Measurements from ENCODE around the gene HNRNPM.
"Not testable (repeated sequence)": the region's sequence is repeated elsewhere in the genome, so short reads cannot be mapped to it uniquely, and the experiment has no call there.

Gene HNRNPM

GRCh38 chr19:8425331-8425730 lies 19.4 kb upstream of the HNRNPM start:
- in situ Hi-C loops (cut with MboI; ENCODE audit: low sequenced_read_pairs), result not testable (repeated sequence)

GRCh38 chr19:8426283-8426682 lies 18.5 kb upstream of the HNRNPM start:
- in situ Hi-C loops (cut with MboI; ENCODE audit: low sequenced_read_pairs), result no loop called here

DNA sequence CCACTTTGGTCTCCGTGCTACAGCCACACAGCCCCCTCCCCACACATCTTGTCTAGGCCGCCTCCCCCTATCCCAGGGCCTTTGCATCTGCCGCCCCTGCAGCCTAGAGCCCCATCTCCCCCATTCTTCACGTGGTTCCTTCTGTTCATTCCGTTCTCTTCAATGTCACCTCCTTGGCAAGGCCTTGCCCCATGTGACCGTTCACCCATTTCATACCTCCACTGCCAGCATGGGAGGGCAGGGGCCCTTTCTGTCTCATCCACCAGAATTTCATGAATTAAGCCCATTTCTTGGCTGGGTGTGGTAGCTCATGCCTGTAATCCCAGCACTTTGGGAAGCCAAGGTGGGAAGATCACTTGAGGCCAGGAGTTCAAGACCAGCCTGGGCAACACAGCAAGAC lies 15.7 kb upstream of the HNRNPM start:
- in situ Hi-C loops (cut with MboI; ENCODE audit: low sequenced_read_pairs), result no loop called here

DNA sequence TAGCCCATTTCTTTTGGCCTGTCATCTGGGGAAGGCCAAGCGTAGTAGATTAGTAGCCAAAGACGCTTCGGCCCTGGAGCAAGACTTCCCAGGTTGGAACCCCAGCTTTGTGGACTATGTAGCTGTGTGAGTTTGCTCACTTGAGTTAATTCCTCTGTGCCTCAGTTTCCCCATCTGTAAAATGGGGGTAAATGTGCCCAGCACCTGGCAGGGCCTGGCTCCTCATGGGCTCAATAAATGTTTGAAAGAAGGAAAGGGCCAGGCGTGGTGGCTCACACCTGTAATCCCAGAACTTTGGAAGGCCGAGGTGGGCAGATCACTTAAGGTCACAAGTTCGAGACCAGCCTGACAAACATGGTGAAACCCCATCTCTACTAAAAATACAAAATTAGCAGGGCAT lies 14.9 kb upstream of the HNRNPM start:
- in situ Hi-C loops (cut with MboI; ENCODE audit: low sequenced_read_pairs), result no loop called here

DNA sequence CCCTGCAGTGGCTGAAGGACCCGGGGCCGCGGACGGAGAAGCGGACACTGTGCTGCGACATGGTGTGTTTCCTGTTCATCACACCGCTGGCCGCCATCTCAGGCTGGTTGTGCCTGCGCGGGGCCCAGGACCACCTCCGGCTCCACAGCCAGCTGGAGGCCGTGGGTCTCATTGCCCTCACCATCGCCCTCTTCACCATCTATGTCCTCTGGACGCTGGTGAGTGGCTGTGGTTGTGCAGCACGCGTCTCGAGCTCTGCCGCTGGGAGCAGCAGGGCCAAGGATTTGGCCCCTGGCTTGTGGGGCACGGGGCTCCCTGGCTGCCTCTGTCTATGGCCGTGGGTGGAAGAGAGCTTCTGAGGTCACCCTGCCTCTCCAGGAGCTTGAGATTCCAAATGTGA lies 14.1 kb upstream of the HNRNPM start:
- in situ Hi-C loops (cut with MboI; ENCODE audit: low sequenced_read_pairs), result no loop called here

DNA sequence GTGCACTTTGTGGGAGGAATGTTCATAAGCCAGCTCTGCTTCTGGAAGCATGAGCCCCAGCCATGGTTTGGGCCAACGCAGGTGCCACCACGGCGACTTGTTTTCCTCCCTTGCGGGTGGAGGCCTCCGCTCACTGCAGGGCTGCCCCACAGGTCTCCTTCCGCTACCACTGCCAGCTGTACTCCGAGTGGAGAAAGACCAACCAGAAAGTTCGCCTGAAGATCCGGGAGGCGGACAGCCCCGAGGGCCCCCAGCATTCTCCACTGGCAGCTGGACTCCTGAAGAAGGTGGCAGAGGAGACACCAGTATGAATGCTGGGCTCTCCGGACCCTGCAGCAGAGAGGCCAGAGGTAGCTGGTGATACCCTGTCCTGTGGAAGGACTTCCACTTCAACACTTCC lies 6.5 kb upstream of the HNRNPM start:
- in situ Hi-C loops (cut with MboI; ENCODE audit: low sequenced_read_pairs), result no loop called here

- in situ Hi-C loops (cut with MboI; ENCODE audit: low sequenced_read_pairs), result no loop called here
Measured at GRCh38 chr19:8441725-8442544, 2.8 kb upstream of the HNRNPM start.

GRCh38 chr19:8444140-8444676 lies 567 bp upstream of the HNRNPM start:
- in situ Hi-C loops (cut with MboI; ENCODE audit: low sequenced_read_pairs), result not testable (repeated sequence)

DNA sequence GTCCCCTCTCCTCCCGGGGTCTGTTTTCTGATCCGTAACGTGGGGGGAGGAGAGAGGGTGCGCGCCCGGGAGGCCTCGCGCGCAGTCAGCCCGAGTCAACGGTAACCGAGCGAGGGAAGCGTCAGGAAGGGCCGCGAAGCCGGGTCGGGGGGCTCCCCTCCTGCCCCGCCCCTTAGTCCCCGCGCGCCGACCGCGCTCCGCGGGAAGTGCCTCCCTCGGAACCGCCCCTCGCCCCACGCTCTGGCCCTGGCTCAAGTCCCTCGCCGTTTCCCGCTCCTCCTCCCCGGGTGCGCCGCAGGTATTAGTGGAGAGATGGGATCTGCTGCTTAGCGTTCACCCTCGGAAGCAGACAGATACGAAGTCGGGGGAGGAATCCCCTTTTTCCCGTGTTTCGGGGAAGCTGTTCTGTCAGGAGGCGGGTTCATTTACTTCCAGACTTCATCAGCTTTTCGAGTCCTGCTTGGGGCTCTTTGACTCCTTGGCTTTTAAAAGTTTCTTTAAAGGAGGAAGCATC lies 770 bp downstream of the HNRNPM start:
- in situ Hi-C loops (cut with MboI; ENCODE audit: low sequenced_read_pairs), result no loop called here

DNA sequence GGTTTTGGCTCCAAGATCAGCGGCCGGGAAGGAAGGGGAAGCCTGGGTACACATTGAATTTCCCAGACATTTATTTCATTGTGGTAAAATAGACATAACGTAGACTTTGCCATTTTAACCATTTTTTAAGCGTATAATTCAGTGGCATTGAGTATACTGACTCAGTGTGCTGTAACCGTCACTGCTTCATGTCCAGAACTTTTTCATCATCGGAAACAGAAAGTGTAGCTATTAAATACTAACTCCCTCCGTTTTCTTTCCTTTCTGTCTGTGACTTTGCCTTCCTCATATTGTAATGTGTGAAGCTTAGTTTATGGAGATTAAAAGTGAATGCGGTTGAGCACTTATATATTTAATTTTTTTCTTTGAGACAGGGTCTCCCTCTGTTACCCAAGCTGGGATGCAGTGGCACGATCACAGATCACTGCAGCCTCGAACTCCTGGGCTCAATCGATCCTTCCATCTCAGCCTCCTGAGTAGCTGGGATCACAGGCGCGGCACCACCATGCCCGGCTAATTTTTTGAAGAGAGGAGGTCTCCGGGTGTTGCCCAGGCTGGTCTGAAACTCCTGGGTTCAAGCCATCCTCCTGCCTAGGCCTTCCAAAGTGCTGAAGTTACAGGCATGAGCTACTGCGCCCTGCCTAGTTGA lies 1.4 kb downstream of the HNRNPM start:
- in situ Hi-C loops (cut with MboI; ENCODE audit: low sequenced_read_pairs), result no loop called here

DNA sequence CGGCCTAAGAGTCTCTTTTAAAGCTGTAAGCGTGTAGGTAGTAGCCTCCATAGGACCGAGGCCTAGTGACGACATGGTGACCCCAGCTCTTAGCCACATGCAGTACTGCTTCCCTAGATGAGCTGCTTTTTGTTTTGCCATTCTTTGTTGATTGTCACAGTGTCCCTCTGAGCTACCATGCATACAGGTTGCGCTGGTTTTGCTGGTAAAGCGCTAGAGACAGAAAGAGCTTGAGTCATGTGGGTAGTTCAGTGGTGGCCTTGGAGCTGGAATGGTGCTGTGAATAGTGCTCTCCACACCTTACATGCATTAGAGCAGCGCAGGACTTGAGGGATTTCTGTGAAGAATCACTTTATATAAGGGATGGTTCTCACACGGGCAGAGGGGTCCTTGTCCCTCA lies 5.1 kb downstream of the HNRNPM start:
- in situ Hi-C loops (cut with MboI; ENCODE audit: low sequenced_read_pairs), result no loop called here

GRCh38 chr19:8451377-8451776 lies 6.6 kb downstream of the HNRNPM start:
- in situ Hi-C loops (cut with MboI; ENCODE audit: low sequenced_read_pairs), result no loop called here

- in situ Hi-C loops (cut with MboI; ENCODE audit: low sequenced_read_pairs), result no loop called here
Measured at GRCh38 chr19:8451885-8452284, 7.1 kb downstream of the HNRNPM start.

DNA sequence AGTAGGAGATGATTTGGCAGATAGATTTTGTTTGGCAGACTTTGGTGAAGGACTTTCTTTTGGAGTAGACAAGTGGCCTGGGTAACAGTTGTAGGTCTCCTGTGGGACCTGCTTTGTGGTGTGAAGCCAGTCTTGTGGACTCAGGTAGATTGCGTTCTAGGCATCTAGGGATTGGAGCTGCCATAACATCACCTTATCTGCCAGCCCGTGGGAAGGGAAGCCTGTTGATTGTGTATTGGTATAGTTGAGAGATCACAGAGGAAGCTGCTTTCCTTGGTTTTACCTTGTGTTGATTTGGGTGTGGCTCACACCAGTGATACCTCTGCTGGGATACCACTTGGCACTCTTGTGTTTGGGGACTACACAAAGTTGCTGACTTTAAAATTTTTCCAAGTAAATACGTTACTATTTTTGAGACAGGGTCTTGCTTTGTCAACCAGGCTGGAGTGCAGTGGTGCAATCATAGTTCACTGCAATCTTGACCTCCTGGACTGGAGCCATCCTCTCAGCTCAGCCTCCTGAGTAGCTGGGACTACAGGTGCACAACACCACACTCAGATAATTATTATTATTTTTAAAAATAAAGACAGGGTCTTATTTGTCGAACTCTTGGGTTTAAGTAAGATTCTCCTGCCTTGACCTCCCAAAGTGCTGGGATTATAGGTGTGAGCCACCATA lies 7.8 kb downstream of the HNRNPM start:
- in situ Hi-C loops (cut with MboI; ENCODE audit: low sequenced_read_pairs), result no loop called here

- in situ Hi-C loops (cut with MboI; ENCODE audit: low sequenced_read_pairs), result no loop called here
Measured at GRCh38 chr19:8453616-8454015, 8.8 kb downstream of the HNRNPM start.

- in situ Hi-C loops (cut with MboI; ENCODE audit: low sequenced_read_pairs), result no loop called here
Measured at GRCh38 chr19:8454218-8454617, 9.4 kb downstream of the HNRNPM start.

- in situ Hi-C loops (cut with MboI; ENCODE audit: low sequenced_read_pairs), result no loop called here
Measured at GRCh38 chr19:8455018-8455417, 10.2 kb downstream of the HNRNPM start.

DNA sequence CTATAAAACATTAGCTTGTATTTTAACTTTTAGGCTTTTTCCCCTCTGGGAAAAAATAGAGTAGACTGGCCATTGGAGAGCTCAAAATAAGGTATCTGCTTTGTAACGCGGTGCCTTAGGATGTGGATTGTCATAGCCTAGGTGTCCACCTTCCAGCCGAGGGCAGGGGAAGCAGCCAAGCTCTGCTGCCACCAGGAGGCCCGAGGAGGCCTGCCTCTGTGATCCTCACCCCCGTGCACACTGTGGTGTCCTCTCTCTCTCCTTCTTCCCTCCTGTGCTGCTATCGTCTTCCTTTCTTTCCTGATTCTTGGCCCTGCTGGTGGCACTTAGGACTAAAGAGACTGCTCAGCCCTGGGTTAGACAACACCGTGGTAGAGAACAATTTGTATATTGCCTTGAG lies 11.3 kb downstream of the HNRNPM start:
- in situ Hi-C loops (cut with MboI; ENCODE audit: low sequenced_read_pairs), result no loop called here

DNA sequence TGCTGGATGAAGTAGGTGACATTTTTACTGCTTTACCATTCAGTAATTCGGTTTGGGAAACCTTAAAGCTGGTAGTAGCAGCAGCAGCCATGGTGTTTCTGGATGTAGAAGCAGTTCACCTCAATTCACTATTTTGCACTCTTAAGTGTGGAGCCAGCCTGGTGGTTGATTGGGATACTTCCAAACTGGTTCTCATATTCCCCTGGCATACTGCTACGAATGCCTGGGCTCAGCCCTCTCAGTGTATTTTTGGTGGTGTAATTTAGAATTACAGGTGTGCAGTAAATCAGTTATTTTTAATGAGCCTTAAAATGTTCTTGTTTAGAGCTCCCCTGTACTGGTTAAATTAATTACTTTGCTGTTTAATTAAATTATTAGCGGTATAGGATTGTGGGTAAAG lies 12.4 kb downstream of the HNRNPM start:
- in situ Hi-C loops (cut with MboI; ENCODE audit: low sequenced_read_pairs), result no loop called here

- in situ Hi-C loops (cut with MboI; ENCODE audit: low sequenced_read_pairs), result no loop called here
Measured at GRCh38 chr19:8457827-8458226, 13.1 kb downstream of the HNRNPM start.

GRCh38 chr19:8458380-8458779 lies 13.6 kb downstream of the HNRNPM start:
- in situ Hi-C loops (cut with MboI; ENCODE audit: low sequenced_read_pairs), result no loop called here

DNA sequence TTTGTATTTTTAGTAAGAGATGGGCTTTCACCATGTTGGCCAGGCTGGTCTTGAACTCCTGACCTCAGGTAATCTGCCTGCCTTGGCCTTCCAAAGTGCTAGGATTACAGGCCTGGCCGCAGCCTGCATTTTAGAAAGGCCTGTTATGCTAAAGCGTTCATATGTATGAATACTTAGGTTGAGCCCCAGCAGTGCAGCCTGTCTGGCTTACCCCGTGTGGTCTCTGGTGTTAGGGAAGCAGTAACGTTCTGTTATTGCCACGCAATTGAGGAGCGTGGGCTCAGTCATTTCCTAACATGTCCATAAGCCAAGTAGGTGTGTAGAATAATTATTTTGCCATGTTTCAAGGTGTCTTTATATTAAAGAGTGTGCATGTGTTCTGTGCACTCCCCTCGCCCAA lies 14.3 kb downstream of the HNRNPM start:
- in situ Hi-C loops (cut with MboI; ENCODE audit: low sequenced_read_pairs), result no loop called here
